AG09319 (cell line): ENCODE results near the gene PXMP2.
"Not testable (repeated sequence)": the region's sequence is repeated elsewhere in the genome, so short reads cannot be mapped to it uniquely, and the experiment has no call there.

Experiments
- DNase-seq: peaks from one replicate; pipeline ENCODE4 v3.0.0-alpha.2; 2010; ENCODE audit warnings: low read depth; ENCODE audit errors: extremely low read depth
- CTCF ChIP-seq: IDR thresholded peaks from 2 replicates; pipeline ENCODE4 v1.5.1; 2011; ENCODE audit warnings: low read depth, mild to moderate bottlenecking, inconsistent platforms, low read length, moderate library complexity

The PXMP2 gene

GRCh38 chr12:132746613-132747012 is 59.2 kb downstream of the PXMP2 start:
- DNase-seq = no peak
- no peak for TF ChIP-seq CTCF

DNA sequence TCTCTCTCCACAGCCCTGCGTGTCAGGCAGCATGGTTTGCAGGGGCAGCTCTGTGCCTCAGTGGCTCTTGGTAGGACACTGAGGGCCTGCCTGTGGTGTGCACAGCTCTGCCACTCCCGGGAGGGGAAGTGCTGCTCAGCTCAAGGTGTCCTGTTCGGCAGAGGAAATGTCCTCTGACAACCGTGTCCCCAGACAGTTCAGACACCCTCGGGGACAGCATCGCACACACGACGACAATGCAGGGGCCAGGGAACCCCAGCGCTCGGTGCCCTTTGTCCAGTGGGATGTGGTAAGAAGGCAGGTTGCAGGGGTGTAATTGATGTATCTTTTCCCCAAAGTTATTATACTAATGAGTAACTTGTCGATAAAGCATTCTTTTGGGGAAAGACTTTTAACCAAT is 60.0 kb downstream of the PXMP2 start:
- no peak for TF ChIP-seq CTCF
- DNase-seq = no peak

GRCh38 chr12:132747896-132748295 is 60.5 kb downstream of the PXMP2 start:
- TF ChIP-seq CTCF = no peak

GRCh38 chr12:132748319-132748718 is 60.9 kb downstream of the PXMP2 start:
- TF ChIP-seq CTCF = no peak
- no peak for DNase-seq

More at GRCh38 chr12:132747896-132748295, 60.5 kb downstream of the PXMP2 start:
- DNase-seq = no peak

DNA sequence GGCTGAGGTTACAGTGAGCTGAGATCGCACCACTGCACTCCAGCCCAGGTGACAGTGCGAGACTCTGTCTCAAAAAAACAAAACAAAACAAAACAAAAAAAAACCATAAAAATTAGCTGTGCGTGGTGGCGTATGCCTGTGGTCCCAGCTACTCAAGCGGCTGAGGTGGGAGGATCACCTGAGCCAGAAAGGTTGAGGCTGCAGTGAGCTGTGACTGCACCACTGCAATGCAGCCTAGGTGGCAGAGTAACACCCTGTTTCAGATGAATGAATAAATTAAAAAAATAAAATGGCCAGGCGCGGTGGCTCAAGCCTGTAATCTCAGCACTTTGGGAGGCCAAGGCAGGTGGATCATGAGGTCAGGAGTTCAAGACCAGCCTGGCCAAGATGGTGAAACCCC is 66.3 kb downstream of the PXMP2 start:
- not testable (repeated sequence) for DNase-seq

- TF ChIP-seq CTCF = no peak
- no peak for DNase-seq
These were observed 67.0 kb downstream of the PXMP2 start for GRCh38 chr12:132754160-132754932.
